HG03342 (cell line): Measurements from ENCODE around the gene PLAAT5.
"Not testable (repeated sequence)": the region's sequence is repeated elsewhere in the genome, so short reads cannot be mapped to it uniquely, and the experiment has no call there.

Experiments
- ATAC-seq: cut with Tn5 transposase; IDR thresholded peaks from one replicate; pipeline ENCODE4 v1.9.1; 2021; ENCODE audit warnings: mild to moderate bottlenecking, moderate library complexity; ENCODE audit not compliant: unreplicated experiment

PLAAT5 gene

GRCh38 chr11:63489879-63490278 lies 1.1 kb downstream of the PLAAT5 start:
- ATAC-seq: no peak

GRCh38 chr11:63488789-63489188 lies 2.2 kb downstream of the PLAAT5 start:
- no peak for ATAC-seq

GRCh38 chr11:63485777-63486176 lies 5.2 kb downstream of the PLAAT5 start:
- no peak for ATAC-seq

GRCh38 chr11:63480039-63480438 lies 10.9 kb downstream of the PLAAT5 start:
- ATAC-seq: no peak

- ATAC-seq: no peak
Observed at GRCh38 chr11:63478896-63479295, 12.1 kb downstream of the PLAAT5 start.

- no peak for ATAC-seq
Observed at GRCh38 chr11:63476618-63477017, 14.3 kb downstream of the PLAAT5 start.

- no peak for ATAC-seq
Observed at GRCh38 chr11:63472372-63472771, 18.6 kb downstream of the PLAAT5 start.

- ATAC-seq: no peak
Observed at GRCh38 chr11:63470311-63470710, 20.7 kb downstream of the PLAAT5 start.

- no peak for ATAC-seq
Observed at GRCh38 chr11:63462137-63462536, 28.8 kb downstream of the PLAAT5 start.

- ATAC-seq: no peak
Observed at GRCh38 chr11:63459586-63459985, 31.4 kb downstream of the PLAAT5 start.

- no peak for ATAC-seq
Observed at GRCh38 chr11:63448646-63449045, 42.3 kb downstream of the PLAAT5 start.

GRCh38 chr11:63445720-63446119 lies 45.2 kb downstream of the PLAAT5 start:
- no peak for ATAC-seq

- no peak for ATAC-seq
Observed at GRCh38 chr11:63445118-63445517, 45.8 kb downstream of the PLAAT5 start.

GRCh38 chr11:63444160-63444559 lies 46.8 kb downstream of the PLAAT5 start:
- ATAC-seq: no peak

- no peak for ATAC-seq
Observed at GRCh38 chr11:63443714-63444113, 47.3 kb downstream of the PLAAT5 start.

- ATAC-seq: not testable (repeated sequence)
Observed at GRCh38 chr11:63435831-63436230, 55.1 kb downstream of the PLAAT5 start.

GRCh38 chr11:63435351-63435750 lies 55.6 kb downstream of the PLAAT5 start:
- ATAC-seq: not testable (repeated sequence)

- not testable (repeated sequence) for ATAC-seq
Observed at GRCh38 chr11:63430731-63431130, 60.2 kb downstream of the PLAAT5 start.

GRCh38 chr11:63427971-63428508 lies 62.9 kb downstream of the PLAAT5 start:
- ATAC-seq: no peak

GRCh38 chr11:63417174-63417852 lies 73.7 kb downstream of the PLAAT5 start:
- no peak for ATAC-seq
